Measurements from ENCODE around the gene CAGE1.

GRCh38 chr6:7316658-7317533 is 72.6 kb downstream of the CAGE1 start:
- TF ChIP-seq CTCF (IDR thresholded peaks at IDR 0.05; ENCODE audit: low read depth, low read length, poor library complexity, severe bottlenecking) (no peak), EZH2phosphoT487 (IDR thresholded peaks at IDR 0.05; ENCODE audit: borderline replicate concordance, low read length) (no peak)
